H1 (cell line): ENCODE measurements around the gene FOXA3. TPM values are rescaled to one million over a fixed set of nuclear protein-coding genes. Genes with fewer than 3 reads are reported as not detected.

Experiments used
- CTCF ChIA-PET: fragments of 300-600 bp; sonication (Branson Sonifier 250); formaldehyde crosslinking; loops from one replicate; lab custom pipeline; 2021; ENCODE audit not compliant: partially characterized antibody; lab: Charles Lee
- POLR2A ChIA-PET: fragments of 300-600 bp; sonication (Branson Sonifier 250); formaldehyde crosslinking; loops from one replicate; lab custom pipeline; 2021; ENCODE audit warnings: inconsistent platforms; ENCODE audit not compliant: partially characterized antibody; lab: Charles Lee
- DNase-seq, 2 experiments: peaks; one replicate each; pipeline versions ENCODE4 v3.0.0 to v3.0.0-alpha.2; 2010 to 2022; ENCODE audit warnings: low spot score in 2 of 2, low read depth in 1 of 2, mixed read lengths in 1 of 2
- FAIRE-seq: peaks from 2 replicates; lab custom pipeline; 2011; peaks lifted over from hg19 to GRCh38; lab: Jason Lieb, UNC
- H2AFZ ChIP-seq: 2 replicates; pipeline ENCODE4 v1.8.1; 2012; ENCODE audit warnings: low read length, inconsistent platforms
- H2AK5ac ChIP-seq: 2 replicates; pipeline ENCODE4 v1.6.1; 2013; ENCODE audit warnings: low read depth, low read length
- H2BK120ac ChIP-seq: replicated peaks from 2 replicates; pipeline ENCODE3; 2013; ENCODE audit warnings: low read depth, low read length, inconsistent platforms
- H2BK12ac ChIP-seq: 2 replicates; pipeline ENCODE4 v1.6.1; 2013; ENCODE audit warnings: low read depth, low read length
- H2BK15ac ChIP-seq: 2 replicates; pipeline ENCODE4 v1.6.1; 2013; ENCODE audit warnings: low read length
- H2BK20ac ChIP-seq: 2 replicates; pipeline ENCODE4 v1.6.1; 2013; ENCODE audit warnings: low read length
- H2BK5ac ChIP-seq: 2 replicates; pipeline ENCODE4 v1.6.1; 2013; ENCODE audit warnings: low read depth, low read length
- H3K14ac ChIP-seq: 2 replicates; pipeline ENCODE4 v1.6.1; 2013; ENCODE audit warnings: inconsistent platforms; ENCODE audit not compliant: insufficient read length
- H3K18ac ChIP-seq: 2 replicates; pipeline ENCODE4 v1.6.1; 2013; ENCODE audit warnings: low read length; ENCODE audit errors: extremely low read depth
- H3K23ac ChIP-seq: 2 replicates; pipeline ENCODE4 v1.6.1; 2013; ENCODE audit warnings: inconsistent platforms; ENCODE audit not compliant: insufficient read length
- H3K23me2 ChIP-seq: 2 replicates; pipeline ENCODE4 v1.6.1; 2013; ENCODE audit warnings: low read depth, low read length
- H3K27ac ChIP-seq: 2 replicates; pipeline ENCODE4 v1.6.1; 2011; ENCODE audit warnings: low read depth, low read length, inconsistent platforms
- H3K27me3 ChIP-seq, 4 experiments: replicated peaks in 1 of 4; 1 replicate in 1 of 4; 2 replicates in 3 of 4; pipeline versions ENCODE4 v1.6.1 to v1.8.1; 2011 to 2013; ENCODE audit warnings: low read length in 3 of 4, mild to moderate bottlenecking in 3 of 4, inconsistent platforms in 2 of 4, mixed read lengths in 2 of 4, moderate library complexity in 1 of 4; ENCODE audit not compliant: control insufficient read depth in 3 of 4, insufficient read depth in 3 of 4; ENCODE audit errors: extremely low read depth in 1 of 4
- H3K36me3 ChIP-seq, 4 experiments: 2 replicates each; pipeline versions ENCODE4 v1.6.1 to v1.8.1; 2011 to 2013; ENCODE audit warnings: mild to moderate bottlenecking in 4 of 4, low read length in 3 of 4, moderate library complexity in 2 of 4, control low read depth in 1 of 4, inconsistent platforms in 1 of 4; ENCODE audit not compliant: insufficient read depth in 4 of 4, control insufficient read depth in 2 of 4
- H3K4ac ChIP-seq: replicated peaks from 2 replicates; pipeline ENCODE3; 2013; ENCODE audit warnings: low read length, low read depth, mixed read lengths, inconsistent platforms; ENCODE audit not compliant: insufficient read length
- H3K4me1 ChIP-seq, 4 experiments: replicated peaks in 1 of 4; 1 replicate in 1 of 4; 2 replicates in 3 of 4; pipeline versions ENCODE4 v1.6.1 to v1.8.1; 2011 to 2013; ENCODE audit warnings: low read length in 3 of 4, inconsistent platforms in 2 of 4, mixed read lengths in 1 of 4; ENCODE audit not compliant: insufficient read depth in 4 of 4, control insufficient read depth in 3 of 4
- H3K4me2 ChIP-seq, 2 experiments: 2 replicates each; pipeline versions ENCODE4 v1.6.1 to v1.8.1; 2011 to 2013; ENCODE audit warnings: low read depth in 2 of 2, low read length in 2 of 2, control low read depth in 1 of 2, inconsistent platforms in 1 of 2, mild to moderate bottlenecking in 1 of 2; ENCODE audit not compliant: insufficient read depth in 1 of 2
- H3K4me3 ChIP-seq, 4 experiments: fragments of 200-600, 300-600 bp in 1 of 4; sonication (generic), shearing (Covaris generic), sonication (Bioruptor Twin) in 1 of 4; 2 replicates each; pipeline versions ENCODE4 v1.5.1 to v1.8.1; 2011 to 2016; ENCODE audit warnings: low read length in 4 of 4, low read depth in 3 of 4, control low read depth in 2 of 4, inconsistent platforms in 2 of 4, mild to moderate bottlenecking in 2 of 4, mixed read lengths in 1 of 4, moderate library complexity in 1 of 4; ENCODE audit not compliant: insufficient read depth in 2 of 4; ENCODE audit errors: extremely low read depth in 1 of 4
- H3K56ac ChIP-seq: replicated peaks from 2 replicates; pipeline ENCODE3; 2013; ENCODE audit warnings: low read depth, mild to moderate bottlenecking, mixed read lengths, low read length, inconsistent platforms; ENCODE audit not compliant: insufficient read length
- H3K79me1 ChIP-seq: 2 replicates; pipeline ENCODE4 v1.6.1; 2013; ENCODE audit warnings: low read depth, low read length, control low read depth
- H3K79me2 ChIP-seq, 2 experiments: 2 replicates each; pipeline versions ENCODE4 v1.6.1 to v1.8.1; 2012 to 2013; ENCODE audit warnings: low read length in 2 of 2, mild to moderate bottlenecking in 2 of 2, inconsistent platforms in 1 of 2; ENCODE audit not compliant: insufficient read depth in 2 of 2, control insufficient read depth in 1 of 2
- H3K9ac ChIP-seq, 4 experiments: replicated peaks in 1 of 4; 1 replicate in 1 of 4; 2 replicates in 3 of 4; pipeline versions ENCODE4 v1.6.1 to v1.8.1; 2011 to 2013; ENCODE audit warnings: low read depth in 3 of 4, low read length in 3 of 4, control low read depth in 2 of 4, mild to moderate bottlenecking in 2 of 4, moderate library complexity in 2 of 4, inconsistent platforms in 1 of 4; ENCODE audit errors: extremely low read depth in 1 of 4
- H3K9me3 ChIP-seq, 2 experiments: 2 replicates each; pipeline versions ENCODE4 v1.6.1 to v1.8.1; 2012 to 2013; ENCODE audit warnings: mild to moderate bottlenecking in 2 of 2, moderate library complexity in 2 of 2, control low read depth in 1 of 2, inconsistent platforms in 1 of 2, low read depth in 1 of 2, low read length in 1 of 2, mixed read lengths in 1 of 2; ENCODE audit not compliant: insufficient read depth in 2 of 2
- H4K20me1 ChIP-seq, 2 experiments: replicated peaks in 1 of 2; 2 replicates each; pipeline versions ENCODE3 to v1.8.1; 2011 to 2013; ENCODE audit warnings: inconsistent platforms in 2 of 2, low read length in 2 of 2, mild to moderate bottlenecking in 1 of 2; ENCODE audit not compliant: insufficient read depth in 2 of 2, control insufficient read depth in 1 of 2
- H4K5ac ChIP-seq: 2 replicates; pipeline ENCODE4 v1.6.1; 2013; ENCODE audit warnings: low read length, low read depth, mixed read lengths, inconsistent platforms; ENCODE audit not compliant: insufficient read length
- H4K8ac ChIP-seq: 2 replicates; pipeline ENCODE4 v1.8.0; 2013; ENCODE audit warnings: mild to moderate bottlenecking, moderate library complexity, low read length, inconsistent platforms; ENCODE audit not compliant: insufficient read depth; ENCODE audit errors: extremely low read depth
- H4K91ac ChIP-seq: replicated peaks from 2 replicates; pipeline ENCODE3; 2013; ENCODE audit warnings: low read length, mixed read lengths, inconsistent platforms; ENCODE audit not compliant: insufficient read length
- CEBPB ChIP-seq: IDR thresholded peaks from 2 replicates; pipeline ENCODE4 v1.6.1; 2012; ENCODE audit warnings: low read depth, low read length
- NRF1 ChIP-seq: IDR thresholded peaks from 2 replicates; pipeline ENCODE4 v1.6.1; 2011; ENCODE audit warnings: mild to moderate bottlenecking, low read depth, low read length, improper control_type of control experiment
- WGBS, 2 experiments: shearing (Covaris generic) in 1 of 2; methylation state at CpG; one replicate each; pipeline versions ENCODE4 v1.1.6 to v1.1.7; 2013 to 2015; ENCODE audit warnings: low lambda C conversion rate in 2 of 2, mixed read lengths in 2 of 2, inconsistent platforms in 1 of 2, low coverage in 1 of 2, missing lambda C conversion rate in 1 of 2; ENCODE audit not compliant: insufficient replicate concordance in 2 of 2, insufficient coverage in 1 of 2, insufficient read length in 1 of 2; ENCODE audit errors: extremely low coverage in 1 of 2, missing lambda C conversion rate in 1 of 2; 5-methylcytosine and 5-hydroxymethylcytosine counted together
- polyA plus RNA-seq, 7 experiments: library from polyadenylated mRNA; depleted of rRNA in 3 of 7; stranded (reverse) in 5 of 7; unstranded in 2 of 7; fragments of >200 nt in 5 of 7; fragments of 200-250 nt in 2 of 7; gene quantifications; 1 replicate in 5 of 7; 2 replicates in 1 of 7; 4 replicates in 1 of 7; pipeline versions ENCODE4 v1.2.1 to v1.2.3, GENCODE V29; 2011 to 2013; ENCODE audit warnings: missing spikeins in 2 of 7, mixed read lengths in 2 of 7
- total RNA-seq: library from RNA; stranded (reverse); fragmentation: NEBNext Ultra II Directional; extraction: Animal tissue kit (Norgen Biotek cat#: 25700); gene quantifications from 2 replicates; pipeline ENCODE4 v1.2.1, GENCODE V29; 2021

Gene FOXA3
- total and polyA plus RNA-seq, 2 of the 8 experiments (the other 6 are each of a cell fraction or from before 2014, with no cell fraction given) = 20.2 to 49.1 TPM

DNA sequence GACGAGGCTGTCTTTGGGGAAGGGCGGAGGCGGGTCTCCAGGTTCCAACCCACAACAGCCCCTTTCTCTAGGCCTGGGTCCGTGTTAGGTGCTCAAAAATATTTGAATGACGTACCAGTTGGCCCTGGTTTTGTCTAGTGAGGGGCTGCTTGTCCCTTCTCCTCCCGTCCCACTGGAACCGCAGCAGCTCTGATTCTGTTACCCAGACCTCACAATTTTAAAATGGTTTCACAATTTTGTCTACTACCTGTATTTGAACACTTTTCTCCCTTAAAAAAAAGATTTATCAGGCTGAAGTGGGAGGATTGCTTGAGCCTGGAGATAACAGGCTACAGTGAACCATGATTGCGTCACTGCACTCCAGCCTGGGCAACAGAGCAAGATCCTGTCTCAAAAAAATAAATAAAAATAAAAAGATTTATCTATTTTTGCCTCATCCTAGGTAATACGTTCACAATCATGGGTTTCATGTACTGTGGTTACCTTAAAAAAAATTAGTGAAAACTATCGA, 23.1 kb downstream of the FOXA3 start:
- Histone ChIP-seq H2AFZ (peak overlapping the region; percentile 94; the same call in 1 of the 2 replicates), H2BK15ac (no peak overlapping the region), H3K4me3 (peak overlapping the region; percentile 71 to 80 (median 78)), H3K4me2 (peak overlapping the region; percentile 49 to 76), H2AK5ac (no peak overlapping the region), H3K4me1 (peaks cover 0 to 16% (median 10%) of the 10 kb centered on the region in 4 experiments; a peak in 6 of 7 replicates), H3K9ac (peak overlapping the region; percentile 58 to 81 (median 70)), H3K27ac (peak overlapping the region; percentile 86), H4K20me1 (peaks cover 3 to 12% of the 10 kb centered on the region in 2 experiments), H2BK12ac (no peak overlapping the region; the same call in 1 of the 2 replicates), H3K9me3 (no peaks in the 10 kb centered on the region), H3K79me2 (no peaks in the 10 kb centered on the region; a peak in 1 of 4 replicates), H4K5ac (peak overlapping the region; percentile 93), H3K23ac (no peak overlapping the region), H4K91ac (peak overlapping the region; percentile 16), H3K4ac (no peak overlapping the region), H3K14ac (no peak overlapping the region), H4K8ac (peak overlapping the region; percentile 98; the same call in 1 of the 2 replicates), H3K56ac (no peak overlapping the region), H2BK5ac (peak overlapping the region; percentile 12; the same call in 1 of the 2 replicates), H3K36me3 (peaks cover 0 to 7% (median 0%) of the 10 kb centered on the region in 4 experiments; a peak in 1 of 8 replicates), H3K79me1 (0 out of 2 replicates have a peak, but pooled peaks cover 2% of the 10 kb centered on the region), H3K27me3 (no peaks in the 10 kb centered on the region), H2BK120ac (no peak overlapping the region), H3K23me2 (peaks cover 11% of the 10 kb centered on the region; the same call in 1 of the 2 replicates), H2BK20ac (no peak overlapping the region), H3K18ac (no peak overlapping the region; the same call in 1 of the 2 replicates)
- CTCF ChIA-PET = interaction anchor here (0.6 to 10.7 kb wide), 3 partner anchors 19 to 342 kb away, joined by 3 to 208 read pairs (median 3); partner anchors contain the start of genes FOXA3 and SYMPK
- TF ChIP-seq CEBPB (peak; percentile 86), NRF1 (no peak)
- 46% methylated on average over 10 of the region's 10 CpGs; no CpG with 5 or more reads in 1 of the 2 experiments for WGBS, 2 experiments
- FAIRE-seq (no peak), DNase-seq (no peak)
- POLR2A ChIA-PET = interaction anchor here (0.8 to 9.8 kb wide), 10 partner anchors 11 to 195 kb away, joined by 3 to 277 read pairs (median 4); partner anchors contain the start of genes FOXA3, MYPOP, QPCTL and SIX5
